GM13976 (cell line): ENCODE results near the gene ATOSB.

Experiments used
- DNase-seq: peaks from one replicate; pipeline ENCODE4 v3.0.0; 2012; ENCODE audit warnings: low spot score
- in situ Hi-C: fragments of 300-500 bp; cut with MboI; formaldehyde crosslinking; loops from one replicate; pipeline ENCODE4 v1.12.0; 2022; ENCODE audit warnings: low sequenced_read_pairs, mixed read lengths, inconsistent platforms; ENCODE audit not compliant: unreplicated experiment
- TF ChIP-seq, protein P1 (sequence below): IDR thresholded peaks from 2 replicates; pipeline ENCODE4 v1.5.1; 2012; ENCODE audit warnings: borderline replicate concordance, mild to moderate bottlenecking; ENCODE audit not compliant: insufficient read depth; ENCODE audit errors: extremely low read depth, missing control alignments, control extremely low read depth

Gene ATOSB

DNA sequence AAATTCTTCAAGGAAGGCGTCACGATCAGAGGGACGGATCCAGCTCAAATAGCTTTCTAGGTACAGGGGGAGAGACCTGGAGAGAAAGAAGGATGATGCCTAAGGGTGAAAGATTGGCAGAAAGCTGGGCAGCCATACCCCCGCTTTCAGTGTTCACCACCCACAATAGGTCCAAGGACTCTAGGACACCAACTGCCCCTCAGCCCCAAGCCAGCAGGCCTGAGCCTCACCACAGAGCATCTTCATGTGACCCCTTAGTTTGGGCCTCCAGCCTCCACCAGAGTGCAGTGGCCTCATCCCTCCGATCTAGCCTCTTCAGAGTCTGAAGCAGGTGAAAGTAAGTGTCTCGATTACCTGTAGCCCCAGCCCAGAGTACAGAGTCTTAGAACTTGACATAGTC is 41.5 kb downstream of the ATOSB start:
- DNase-seq: no peak
- TF ChIP-seq, protein P1, sequence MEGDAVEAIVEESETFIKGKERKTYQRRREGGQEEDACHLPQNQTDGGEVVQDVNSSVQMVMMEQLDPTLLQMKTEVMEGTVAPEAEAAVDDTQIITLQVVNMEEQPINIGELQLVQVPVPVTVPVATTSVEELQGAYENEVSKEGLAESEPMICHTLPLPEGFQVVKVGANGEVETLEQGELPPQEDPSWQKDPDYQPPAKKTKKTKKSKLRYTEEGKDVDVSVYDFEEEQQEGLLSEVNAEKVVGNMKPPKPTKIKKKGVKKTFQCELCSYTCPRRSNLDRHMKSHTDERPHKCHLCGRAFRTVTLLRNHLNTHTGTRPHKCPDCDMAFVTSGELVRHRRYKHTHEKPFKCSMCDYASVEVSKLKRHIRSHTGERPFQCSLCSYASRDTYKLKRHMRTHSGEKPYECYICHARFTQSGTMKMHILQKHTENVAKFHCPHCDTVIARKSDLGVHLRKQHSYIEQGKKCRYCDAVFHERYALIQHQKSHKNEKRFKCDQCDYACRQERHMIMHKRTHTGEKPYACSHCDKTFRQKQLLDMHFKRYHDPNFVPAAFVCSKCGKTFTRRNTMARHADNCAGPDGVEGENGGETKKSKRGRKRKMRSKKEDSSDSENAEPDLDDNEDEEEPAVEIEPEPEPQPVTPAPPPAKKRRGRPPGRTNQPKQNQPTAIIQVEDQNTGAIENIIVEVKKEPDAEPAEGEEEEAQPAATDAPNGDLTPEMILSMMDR: no peak
- in situ Hi-C loops: no loop called here

GRCh38 chr9:35073279-35073612 is 42.4 kb downstream of the ATOSB start:
- DNase-seq: no peak
- TF ChIP-seq, protein P1: no peak
- in situ Hi-C loops: no loop called here

DNA sequence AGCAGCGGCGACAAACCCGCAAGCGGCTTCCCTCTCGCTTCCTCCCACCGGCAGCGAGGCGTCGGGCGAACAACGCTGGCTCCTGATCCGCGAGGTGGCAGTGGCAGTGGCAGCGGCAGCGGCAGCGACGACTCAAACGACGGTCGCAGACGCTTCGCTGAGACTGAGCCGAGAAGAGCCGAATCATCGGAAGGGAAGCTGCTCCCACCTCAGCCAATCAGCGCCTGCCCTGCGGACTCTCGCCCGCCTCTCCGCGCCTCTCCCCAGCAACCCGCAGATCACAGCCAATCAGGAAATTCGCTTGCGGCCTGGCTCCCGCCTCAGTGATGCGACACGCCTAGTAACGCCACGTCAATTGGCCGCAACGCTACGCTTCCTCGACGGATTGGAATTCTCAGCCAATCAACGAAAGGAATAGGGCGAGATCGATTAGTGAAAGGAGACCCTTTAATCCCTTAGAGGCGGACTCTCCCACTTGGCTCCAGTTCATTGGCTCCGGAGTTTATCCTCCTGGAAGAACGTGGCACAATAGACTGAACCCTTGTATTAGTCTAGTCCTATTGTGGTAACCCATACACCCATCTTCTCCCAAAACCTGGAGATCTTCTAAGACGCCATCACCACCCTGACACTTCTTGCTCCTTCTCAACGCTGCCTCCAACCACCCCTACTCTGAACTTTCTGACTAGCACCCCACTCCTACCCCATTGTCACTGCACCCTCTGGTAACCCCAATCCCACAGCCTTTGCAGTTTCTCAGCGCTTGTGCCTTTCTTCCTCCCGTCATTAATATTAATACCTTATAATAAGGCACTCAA is 43.0 kb downstream of the ATOSB start, which contains the start of gene VCP:
Gene VCP (minus strand): TSS at position 165 of the 818 bp plus-strand sequence. CDS start 272 bp downstream, outside the sequence.
- in situ Hi-C loops: no loop called here
- TF ChIP-seq, protein P1: no peak
- peak; percentile 99 for DNase-seq

GRCh38 chr9:35071814-35072460 is 43.7 kb downstream of the ATOSB start:
- DNase-seq: peak; percentile 87
- TF ChIP-seq, protein P1: peak; percentile 52
- in situ Hi-C loops: no loop called here

DNA sequence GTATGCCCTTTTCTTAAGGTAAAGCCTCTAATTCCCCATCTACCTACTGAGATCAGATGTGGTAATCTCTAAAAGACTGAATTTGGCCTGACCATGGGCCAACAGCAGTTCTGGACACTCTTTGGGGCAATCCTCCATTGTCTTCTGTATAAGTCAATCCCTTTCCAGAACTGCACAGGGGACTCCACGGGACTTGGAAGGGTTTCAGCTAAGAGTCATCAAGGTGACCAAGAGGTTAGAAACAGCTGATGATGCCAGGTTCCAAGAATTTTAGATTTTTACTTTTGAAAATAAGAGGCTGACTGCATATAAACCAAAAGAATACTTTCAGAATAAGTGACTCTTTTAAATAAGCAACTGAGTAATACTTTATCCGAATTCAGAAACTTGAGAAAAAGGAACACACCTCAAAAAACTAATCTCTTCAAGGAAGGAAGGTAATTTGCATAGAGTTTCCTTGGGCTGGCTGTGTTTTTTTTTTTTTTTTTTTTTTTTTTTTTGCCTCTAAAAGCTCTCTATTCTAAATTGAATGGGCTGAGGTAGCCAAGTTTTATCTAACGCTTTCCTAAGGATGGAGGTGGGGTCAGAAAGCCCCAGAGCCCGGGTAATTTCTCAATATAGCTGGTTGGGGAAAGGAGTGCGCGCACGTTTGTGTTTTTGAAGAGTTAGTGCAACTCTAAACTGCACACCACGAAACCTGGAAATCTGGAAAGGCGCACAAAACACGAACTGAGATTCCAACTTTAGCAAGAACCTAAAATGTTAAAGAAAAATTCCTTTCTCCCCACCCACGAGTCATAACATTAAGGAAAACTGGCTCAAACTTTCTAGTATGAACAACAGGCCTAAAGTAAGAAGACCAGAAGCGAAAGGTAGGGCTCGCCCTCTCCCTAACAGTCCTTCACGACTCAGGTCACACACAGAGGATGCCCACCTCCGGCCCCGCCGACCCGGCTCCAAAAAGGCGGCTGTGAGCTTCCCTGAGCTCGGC is 44.5 kb downstream of the ATOSB start:
- in situ Hi-C loops: no loop called here
- TF ChIP-seq, protein P1: no peak
- DNase-seq: no peak

- in situ Hi-C loops: no loop called here
- TF ChIP-seq, protein P1: no peak
- DNase-seq: no peak
Observed at GRCh38 chr9:35069020-35069419, 46.6 kb downstream of the ATOSB start.
